ENCODE data around the gene IDE. TPM values are rescaled to one million over a fixed set of nuclear protein-coding genes. Genes with fewer than 3 reads are reported as not detected.

IDE gene
- total and polyA plus RNA-seq, 2 of the 4 experiments (the other 2 are of a cell fraction): 9.3 to 27.4 TPM

DNA sequence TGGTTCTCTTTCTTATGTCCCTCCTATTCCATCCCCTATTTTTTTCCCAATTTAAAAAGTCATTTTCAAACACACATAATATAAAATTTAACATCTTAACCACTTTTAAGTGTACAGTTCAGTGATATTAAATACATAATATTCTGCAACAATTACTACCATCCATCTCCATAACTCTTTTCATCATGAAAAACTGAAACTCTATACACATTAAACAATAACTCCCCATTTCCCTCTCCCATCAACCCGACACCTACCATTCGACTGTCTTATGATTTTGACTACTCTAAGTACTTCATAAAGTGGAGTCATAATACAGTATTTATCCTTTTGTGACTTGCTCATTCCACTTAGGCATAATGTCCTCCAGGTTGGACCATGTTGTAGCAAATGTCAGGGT is 21.6 kb upstream of the IDE start:
- peaks cover 0 to 13% of the 10 kb centered on the region in 2 experiments; a peak in 1 of 4 replicates for H3K79me1 ChIP-seq (ENCODE audit: low read depth in 1 of 2, low read length in 2 of 2)
- no peak overlapping the region for H3K14ac ChIP-seq (replicated peaks; ENCODE audit: low read depth, low read length)
- ATAC-seq (ENCODE audit: low read depth): no peak
- ChIA-PET CTCF (no interaction called here), POLR2A (ENCODE audit: unreplicated experiment) (no interaction called here)
- no peak overlapping the region for H2BK15ac ChIP-seq (ENCODE audit: low read depth, low read length)
- H3K56ac ChIP-seq (ENCODE audit: extremely low read depth, insufficient read depth, low read length): no peak overlapping the region
- H4K20me1 ChIP-seq (ENCODE audit: insufficient read depth, low read length): no peaks in the 10 kb centered on the region
- H4K5ac ChIP-seq (ENCODE audit: low read depth, low read length): peak overlapping the region; percentile 25; the same call in 1 of the 2 replicates
- intact Hi-C loops (cut with micrococcal nuclease) (no loop called here), dilution Hi-C loops (cut with HindIII; ENCODE audit: low sequenced_read_pairs, unreplicated experiment) (no loop called here), in situ Hi-C loops (cut with MboI; ENCODE audit: low sequenced_read_pairs) (no loop called here)
- no peak overlapping the region for H3K18ac ChIP-seq (ENCODE audit: low read depth, low read length)
- 100% methylated on average over 2 of the region's 2 CpGs; no CpG with 5 or more reads in 1 of the 2 experiments for WGBS, 2 experiments (ENCODE audit: extremely low coverage in 2 of 2, insufficient read length in 1 of 2)
- no peak overlapping the region for H3K9ac ChIP-seq (ENCODE audit: low read depth, low read length)
- no peak overlapping the region for H3K27ac ChIP-seq (ENCODE audit: insufficient read depth, low read length)
- no peak overlapping the region for H2BK120ac ChIP-seq (ENCODE audit: low read depth, low read length)
- no peaks in the 10 kb centered on the region for H3K9me3 ChIP-seq (ENCODE audit: control insufficient read depth, insufficient read depth, low read length)
- peak overlapping the region; percentile 48; the same call in 1 of the 2 replicates for H3K4ac ChIP-seq (ENCODE audit: low read depth, low read length)
- TF ChIP-seq SMC3 (IDR thresholded peaks at IDR 0.05; ENCODE audit: low read depth, low read length): no peak
- TF ChIP-seq, protein P1, sequence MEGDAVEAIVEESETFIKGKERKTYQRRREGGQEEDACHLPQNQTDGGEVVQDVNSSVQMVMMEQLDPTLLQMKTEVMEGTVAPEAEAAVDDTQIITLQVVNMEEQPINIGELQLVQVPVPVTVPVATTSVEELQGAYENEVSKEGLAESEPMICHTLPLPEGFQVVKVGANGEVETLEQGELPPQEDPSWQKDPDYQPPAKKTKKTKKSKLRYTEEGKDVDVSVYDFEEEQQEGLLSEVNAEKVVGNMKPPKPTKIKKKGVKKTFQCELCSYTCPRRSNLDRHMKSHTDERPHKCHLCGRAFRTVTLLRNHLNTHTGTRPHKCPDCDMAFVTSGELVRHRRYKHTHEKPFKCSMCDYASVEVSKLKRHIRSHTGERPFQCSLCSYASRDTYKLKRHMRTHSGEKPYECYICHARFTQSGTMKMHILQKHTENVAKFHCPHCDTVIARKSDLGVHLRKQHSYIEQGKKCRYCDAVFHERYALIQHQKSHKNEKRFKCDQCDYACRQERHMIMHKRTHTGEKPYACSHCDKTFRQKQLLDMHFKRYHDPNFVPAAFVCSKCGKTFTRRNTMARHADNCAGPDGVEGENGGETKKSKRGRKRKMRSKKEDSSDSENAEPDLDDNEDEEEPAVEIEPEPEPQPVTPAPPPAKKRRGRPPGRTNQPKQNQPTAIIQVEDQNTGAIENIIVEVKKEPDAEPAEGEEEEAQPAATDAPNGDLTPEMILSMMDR (conservative IDR thresholded peaks at IDR 0.05; ENCODE audit: low read depth, low read length): no peak
- DNase-seq: no peak
- peak overlapping the region; percentile 86; the same call in 1 of the 2 replicates for H3K23ac ChIP-seq (ENCODE audit: low read depth, low read length)
- H3K36me3 ChIP-seq (ENCODE audit: control insufficient read depth, insufficient read depth, low read length): no peaks in the 10 kb centered on the region
- peak overlapping the region; percentile 31; the same call in 1 of the 2 replicates for H2BK20ac ChIP-seq (ENCODE audit: low read depth, low read length)
- H2AFZ ChIP-seq (replicated peaks; ENCODE audit: low read length, poor library complexity): no peak overlapping the region
- BruUV-seq (replicated peaks): no TSS peak
- H3K4me2 ChIP-seq (ENCODE audit: low read depth, low read length): no peak overlapping the region
- H3K4me3 ChIP-seq (ENCODE audit: insufficient read depth, low read depth, low read length): no peak overlapping the region
- H2AK5ac ChIP-seq (ENCODE audit: low read depth, low read length): no peak overlapping the region
- peaks cover 6% of the 10 kb centered on the region; the same call in 1 of the 2 replicates for H3K9me1 ChIP-seq (ENCODE audit: insufficient read depth, low read length)
- H4K8ac ChIP-seq (ENCODE audit: low read depth in 2 of 2, low read length in 2 of 2): peak overlapping the region in 1 of 2 experiments; percentile 65; a peak in 3 of 4 replicates
- no peak overlapping the region for H2AK9ac ChIP-seq (replicated peaks; ENCODE audit: low read depth, low read length, poor library complexity)
- H4K91ac ChIP-seq (ENCODE audit: insufficient read depth, low read depth, low read length): no peak overlapping the region
- no peaks in the 10 kb centered on the region for H3K27me3 ChIP-seq (ENCODE audit: control insufficient read depth, insufficient read depth, low read length)
- peak overlapping the region; percentile 52 for H2BK5ac ChIP-seq (ENCODE audit: low read depth, low read length, poor library complexity, severe bottlenecking)
- peaks cover 7% of the 10 kb centered on the region for H3K4me1 ChIP-seq (ENCODE audit: control insufficient read depth, insufficient read depth, low read length)
